Measurements from ENCODE around the gene XYLT1.

The XYLT1 gene

DNA sequence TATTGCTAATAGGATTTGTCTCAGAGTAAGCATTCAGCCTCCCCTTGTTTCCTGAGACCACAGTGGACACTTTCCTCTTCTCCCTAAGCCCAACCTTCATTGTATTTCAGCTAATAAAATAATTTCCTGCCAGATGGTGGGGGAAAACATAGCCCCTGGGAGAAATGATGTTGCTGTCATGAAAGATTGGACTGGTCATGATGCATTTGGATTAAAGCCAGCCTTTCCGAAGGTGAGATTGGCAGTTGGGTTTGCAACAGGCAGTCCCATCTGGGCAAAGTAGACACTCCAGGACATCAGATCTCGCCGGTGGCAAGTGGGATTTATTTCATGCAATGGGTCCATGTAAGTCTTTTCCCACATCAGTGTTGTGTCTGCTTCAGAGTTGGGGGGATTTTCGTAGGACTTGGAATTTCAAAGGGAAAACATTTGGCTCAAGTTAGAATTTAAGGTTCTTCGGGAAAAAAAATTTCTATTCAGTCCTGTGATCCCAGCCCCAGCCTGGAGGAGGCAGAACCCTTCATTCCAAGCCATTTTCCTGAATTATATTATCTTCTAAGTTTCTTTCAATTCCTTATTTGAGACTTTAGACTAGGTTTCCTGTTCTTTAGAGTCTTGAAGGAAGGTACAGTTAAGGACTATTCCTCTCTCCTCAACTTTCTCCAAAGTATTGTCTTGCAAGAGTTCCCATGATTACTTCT lies 391.7 kb downstream of the XYLT1 start:
- Histone ChIP-seq H3K4me1 (ENCODE audit: control insufficient read depth, low read length) (no peaks in the 10 kb centered on the region), H3F3A (ENCODE audit: control insufficient read depth, insufficient read depth) (no peaks in the 10 kb centered on the region), H3K27ac (ENCODE audit: low read depth, low read length) (no peak overlapping the region), H3K79me2 (ENCODE audit: control insufficient read depth, low read length) (no peaks in the 10 kb centered on the region), H4K20me1 (ENCODE audit: control insufficient read depth, insufficient read depth, low read depth, low read length) (no peaks in the 10 kb centered on the region), H3K4me3 (ENCODE audit: low read length) (no peak overlapping the region), H3K27me3 (ENCODE audit: control insufficient read depth, low read length) (peaks cover 9% of the 10 kb centered on the region; the same call in 1 of the 2 replicates), H3K4me2 (ENCODE audit: low read length) (no peak overlapping the region), H3K9me3 (ENCODE audit: control insufficient read depth, insufficient read depth, low read length) (no peaks in the 10 kb centered on the region), H3K36me3 (ENCODE audit: control insufficient read depth, low read length) (no peaks in the 10 kb centered on the region), H3K9me2 (replicated peaks; ENCODE audit: control insufficient read depth, low read length) (no peaks in the 10 kb centered on the region)
- TF ChIP-seq EZH2phosphoT487 (IDR thresholded peaks at IDR 0.05; ENCODE audit: borderline replicate concordance, low read length) = no peak
- TF ChIP-seq, protein P1, sequence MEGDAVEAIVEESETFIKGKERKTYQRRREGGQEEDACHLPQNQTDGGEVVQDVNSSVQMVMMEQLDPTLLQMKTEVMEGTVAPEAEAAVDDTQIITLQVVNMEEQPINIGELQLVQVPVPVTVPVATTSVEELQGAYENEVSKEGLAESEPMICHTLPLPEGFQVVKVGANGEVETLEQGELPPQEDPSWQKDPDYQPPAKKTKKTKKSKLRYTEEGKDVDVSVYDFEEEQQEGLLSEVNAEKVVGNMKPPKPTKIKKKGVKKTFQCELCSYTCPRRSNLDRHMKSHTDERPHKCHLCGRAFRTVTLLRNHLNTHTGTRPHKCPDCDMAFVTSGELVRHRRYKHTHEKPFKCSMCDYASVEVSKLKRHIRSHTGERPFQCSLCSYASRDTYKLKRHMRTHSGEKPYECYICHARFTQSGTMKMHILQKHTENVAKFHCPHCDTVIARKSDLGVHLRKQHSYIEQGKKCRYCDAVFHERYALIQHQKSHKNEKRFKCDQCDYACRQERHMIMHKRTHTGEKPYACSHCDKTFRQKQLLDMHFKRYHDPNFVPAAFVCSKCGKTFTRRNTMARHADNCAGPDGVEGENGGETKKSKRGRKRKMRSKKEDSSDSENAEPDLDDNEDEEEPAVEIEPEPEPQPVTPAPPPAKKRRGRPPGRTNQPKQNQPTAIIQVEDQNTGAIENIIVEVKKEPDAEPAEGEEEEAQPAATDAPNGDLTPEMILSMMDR (IDR thresholded peaks at IDR 0.05; ENCODE audit: low read depth, low read length, poor library complexity, severe bottlenecking) = no peak

GRCh38 chr16:17076818-17077498 lies 393.8 kb downstream of the XYLT1 start:
- no peaks in the 10 kb centered on the region for H3K36me3 ChIP-seq (ENCODE audit: control insufficient read depth, low read length)
- no peaks in the 10 kb centered on the region for H3F3A ChIP-seq (ENCODE audit: control insufficient read depth, insufficient read depth)

GRCh38 chr16:17076092-17076754 lies 394.5 kb downstream of the XYLT1 start:
- TF ChIP-seq EZH2phosphoT487 (IDR thresholded peaks at IDR 0.05; ENCODE audit: borderline replicate concordance, low read length) = no peak
- TF ChIP-seq, protein P1 (IDR thresholded peaks at IDR 0.05; ENCODE audit: low read depth, low read length, poor library complexity, severe bottlenecking) = no peak
- no peaks in the 10 kb centered on the region for H3F3A ChIP-seq (ENCODE audit: control insufficient read depth, insufficient read depth)
- H3K36me3 ChIP-seq (ENCODE audit: control insufficient read depth, low read length) = no peaks in the 10 kb centered on the region
- H3K9me3 ChIP-seq (ENCODE audit: control insufficient read depth, insufficient read depth, low read length) = no peaks in the 10 kb centered on the region
- H3K4me3 ChIP-seq (ENCODE audit: low read length) = no peak overlapping the region
- H3K4me2 ChIP-seq (ENCODE audit: low read length) = no peak overlapping the region
- no peaks in the 10 kb centered on the region for H4K20me1 ChIP-seq (ENCODE audit: control insufficient read depth, insufficient read depth, low read depth, low read length)
- H3K27me3 ChIP-seq (ENCODE audit: control insufficient read depth, low read length) = peaks cover 9% of the 10 kb centered on the region; the same call in 1 of the 2 replicates
- H3K79me2 ChIP-seq (ENCODE audit: control insufficient read depth, low read length) = no peaks in the 10 kb centered on the region
- peaks cover under 1% of the 10 kb centered on the region for H3K4me1 ChIP-seq (ENCODE audit: control insufficient read depth, low read length)
- H3K27ac ChIP-seq (ENCODE audit: low read depth, low read length) = no peak overlapping the region
- no peaks in the 10 kb centered on the region for H3K9me2 ChIP-seq (replicated peaks; ENCODE audit: control insufficient read depth, low read length)

More at GRCh38 chr16:17076818-17077498, 393.8 kb downstream of the XYLT1 start:
- Histone ChIP-seq H3K4me2 (ENCODE audit: low read length) (no peak overlapping the region), H3K27ac (ENCODE audit: low read depth, low read length) (no peak overlapping the region), H3K27me3 (ENCODE audit: control insufficient read depth, low read length) (peaks cover 9% of the 10 kb centered on the region; the same call in 1 of the 2 replicates), H3K4me3 (ENCODE audit: low read length) (no peak overlapping the region), H3K9me2 (replicated peaks; ENCODE audit: control insufficient read depth, low read length) (no peaks in the 10 kb centered on the region), H3K79me2 (ENCODE audit: control insufficient read depth, low read length) (no peaks in the 10 kb centered on the region), H3K4me1 (ENCODE audit: control insufficient read depth, low read length) (no peaks in the 10 kb centered on the region), H3K9me3 (ENCODE audit: control insufficient read depth, insufficient read depth, low read length) (no peaks in the 10 kb centered on the region), H4K20me1 (ENCODE audit: control insufficient read depth, insufficient read depth, low read depth, low read length) (no peaks in the 10 kb centered on the region)
- TF ChIP-seq, protein P1 (IDR thresholded peaks at IDR 0.05; ENCODE audit: low read depth, low read length, poor library complexity, severe bottlenecking) = no peak
- TF ChIP-seq EZH2phosphoT487 (IDR thresholded peaks at IDR 0.05; ENCODE audit: borderline replicate concordance, low read length) = no peak

Measured in DOHH2 (cell line).